BJ (cell line): ENCODE data around the gene HMX2. TPM values are rescaled to one million over a fixed set of nuclear protein-coding genes. Genes with fewer than 3 reads are reported as not detected.

Experiments used
- CTCF ChIA-PET: fragments of 350-600 bp; formaldehyde crosslinking; extraction: SDS; loops from one replicate; lab custom pipeline; 2021; ENCODE audit warnings: antibody characterized with exemption, inconsistent platforms; lab: Yijun Ruan, JAX
- POLR2A ChIA-PET: fragments of 300-600 bp; sonication (Branson Sonifier 250); formaldehyde crosslinking; extraction: SDS; loops from one replicate; lab custom pipeline; 2021; ENCODE audit warnings: antibody characterized with exemption; lab: Charles Lee
- DNase-seq: peaks from one replicate; pipeline ENCODE4 v3.0.0-alpha.2; 2011; ENCODE audit warnings: low read depth
- H3K27me3 ChIP-seq: 2 replicates; pipeline ENCODE4 v1.6.0; 2011; ENCODE audit warnings: low read length; ENCODE audit not compliant: control insufficient read depth, insufficient read depth
- H3K36me3 ChIP-seq: 2 replicates; pipeline ENCODE4 v1.5.1; 2011; ENCODE audit warnings: low read length; ENCODE audit not compliant: control insufficient read depth, insufficient read depth
- H3K4me3 ChIP-seq: 2 replicates; pipeline ENCODE4 v1.5.1; 2011; ENCODE audit warnings: low read depth, mild to moderate bottlenecking, control low read depth, low read length
- CTCF ChIP-seq: IDR thresholded peaks from 2 replicates; pipeline ENCODE4 v1.5.1; 2011; ENCODE audit warnings: low read depth, mild to moderate bottlenecking, control low read depth, inconsistent platforms, low read length, moderate library complexity; ENCODE audit not compliant: insufficient read depth
- polyA plus RNA-seq: library from polyadenylated mRNA; depleted of rRNA; stranded (reverse); fragments of >200 nt; gene quantifications from 2 replicates; pipeline ENCODE4 v1.2.3, GENCODE V29; 2011

HMX2 gene
- polyA plus RNA-seq, 1 experiment: not detected

- ChIA-PET POLR2A (no interaction called here), CTCF (interaction anchor here (2.5 kb wide), 1 partner anchor 8 kb away, joined by 7 read pairs; no protein-coding TSS in a partner anchor)
- TF ChIP-seq CTCF: no peak
- peaks cover 77% of the 10 kb centered on the region for H3K27me3 ChIP-seq
- no peak overlapping the region for H3K4me3 ChIP-seq
- no peak for DNase-seq
- H3K36me3 ChIP-seq: no peaks in the 10 kb centered on the region
Measured at GRCh38 chr10:123139521-123140163, 8.3 kb upstream of the HMX2 start.

- TF ChIP-seq CTCF: no peak
- POLR2A ChIA-PET: no interaction called here
- Histone ChIP-seq H3K27me3 (peaks cover 76% of the 10 kb centered on the region), H3K4me3 (no peak overlapping the region), H3K36me3 (no peaks in the 10 kb centered on the region)
- DNase-seq: no peak
- CTCF ChIA-PET: interaction anchor here (2.5 kb wide), 1 partner anchor 9 kb away, joined by 7 read pairs; no protein-coding TSS in a partner anchor
Measured at GRCh38 chr10:123140164-123140982, 7.6 kb upstream of the HMX2 start.

GRCh38 chr10:123140983-123141390 lies 6.9 kb upstream of the HMX2 start:
- no peak overlapping the region for H3K4me3 ChIP-seq
- DNase-seq: no peak
- H3K36me3 ChIP-seq: no peaks in the 10 kb centered on the region
- peaks cover 79% of the 10 kb centered on the region for H3K27me3 ChIP-seq
- ChIA-PET POLR2A (no interaction called here), CTCF (interaction anchor here (2.5 kb wide), 1 partner anchor 9 kb away, joined by 7 read pairs; no protein-coding TSS in a partner anchor)
- no peak for TF ChIP-seq CTCF

GRCh38 chr10:123141791-123142700 lies 5.9 kb upstream of the HMX2 start:
- TF ChIP-seq CTCF: no peak
- Histone ChIP-seq H3K36me3 (no peaks in the 10 kb centered on the region), H3K27me3 (peaks cover 80% of the 10 kb centered on the region), H3K4me3 (no peak overlapping the region)
- DNase-seq: no peak
- CTCF ChIA-PET: interaction anchor here (2.5 kb wide), 1 partner anchor 10 kb away, joined by 7 read pairs; no protein-coding TSS in a partner anchor
- POLR2A ChIA-PET: no interaction called here
